Endometrial microvascular endothelial cells (primary cell): Measurements from ENCODE around the gene DYNLL1. TPM values are rescaled to one million over a fixed set of nuclear protein-coding genes. Genes with fewer than 3 reads are reported as not detected.
"Not testable (repeated sequence)": the region's sequence is repeated elsewhere in the genome, so short reads cannot be mapped to it uniquely, and the experiment has no call there.

ENCODE experiments used
- in situ Hi-C: cut with HindIII; loops from 2 replicates; pipeline ENCODE4 v1.10.0; 2017; ENCODE audit warnings: low sequenced_read_pairs, low pct_unique_long_range_greater_than_20kb; ENCODE audit errors: inconsistent ontology term
- total RNA-seq: library from RNA; depleted of rRNA; stranded (reverse); fragments of >200 nt; gene quantifications from one replicate; pipeline ENCODE4 v1.2.3, GENCODE V29; 2015; ENCODE audit errors: inconsistent ontology term

DYNLL1 gene
- total RNA-seq, 1 donor from 2014 or later: 504 TPM

DNA sequence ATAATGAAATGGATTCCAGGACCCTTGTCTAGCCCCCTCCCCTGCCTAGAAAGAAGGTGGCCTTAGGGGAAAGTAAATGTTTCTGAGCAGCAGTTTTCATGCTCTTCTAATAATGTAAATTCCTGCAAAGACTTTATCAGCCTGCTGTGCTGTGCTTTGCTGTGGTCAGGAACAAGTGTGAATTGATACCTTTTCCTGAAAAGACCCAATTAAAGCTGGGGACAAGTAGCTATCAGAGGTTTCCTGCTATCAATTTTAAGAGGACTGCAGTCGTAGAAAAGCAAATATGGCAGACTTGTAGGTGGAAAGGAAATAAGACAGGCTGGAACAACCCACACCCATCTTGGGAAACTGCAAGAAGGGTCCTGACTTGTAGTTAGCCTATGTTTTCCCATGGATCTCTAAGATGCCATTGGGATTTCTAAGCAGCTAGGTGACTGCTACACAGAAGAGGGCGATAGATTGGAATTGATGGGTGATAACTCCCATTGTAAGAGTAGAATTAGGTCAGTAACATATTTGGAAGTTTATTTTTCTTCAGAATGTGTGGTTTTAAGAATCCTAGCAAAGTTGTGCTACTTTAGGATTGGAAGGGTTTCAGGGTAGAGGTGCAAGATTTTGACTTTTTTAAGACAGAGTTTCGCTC is 3.1 kb downstream of the DYNLL1 start:
- in situ Hi-C loops: no loop called here

DNA sequence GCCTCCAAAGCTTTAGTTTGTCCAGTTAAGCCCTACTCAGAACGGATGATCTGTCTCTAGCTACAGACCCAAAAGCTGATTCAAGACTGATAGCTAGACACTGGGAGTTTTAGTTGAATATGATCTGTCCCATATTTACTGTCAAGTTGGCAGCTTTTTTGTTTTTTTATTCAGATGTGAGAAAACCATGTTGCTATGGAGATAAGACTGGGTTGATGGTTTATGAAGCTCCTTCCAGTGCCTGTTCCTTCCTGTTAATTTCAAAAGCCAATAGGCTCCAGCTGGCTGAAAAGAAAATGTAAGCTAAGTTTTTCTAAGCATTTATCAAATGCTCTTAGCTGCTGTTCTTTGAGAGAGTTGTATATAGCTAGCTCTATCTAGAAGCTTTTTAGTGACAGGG is 4.7 kb downstream of the DYNLL1 start:
- in situ Hi-C loops: no loop called here

DNA sequence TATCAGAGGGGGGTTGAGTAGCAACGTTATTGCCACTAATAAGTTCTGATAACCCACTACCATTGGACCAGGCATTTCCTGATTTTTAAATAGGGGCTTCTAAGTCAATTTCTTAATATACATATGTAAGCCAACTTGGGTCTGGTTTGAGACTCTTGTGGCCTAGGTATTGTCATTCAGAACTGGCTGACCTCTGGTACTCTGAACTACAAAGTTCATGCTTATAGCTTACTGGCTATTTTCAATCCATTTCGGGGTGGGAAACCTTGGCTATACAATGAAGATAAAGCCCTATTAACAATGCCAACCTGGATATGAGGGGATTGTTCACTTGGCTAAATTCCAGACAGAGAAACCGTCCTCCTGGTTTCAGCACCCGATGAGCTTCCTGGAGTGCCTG is 8.7 kb downstream of the DYNLL1 start:
- in situ Hi-C loops: no loop called here

DNA sequence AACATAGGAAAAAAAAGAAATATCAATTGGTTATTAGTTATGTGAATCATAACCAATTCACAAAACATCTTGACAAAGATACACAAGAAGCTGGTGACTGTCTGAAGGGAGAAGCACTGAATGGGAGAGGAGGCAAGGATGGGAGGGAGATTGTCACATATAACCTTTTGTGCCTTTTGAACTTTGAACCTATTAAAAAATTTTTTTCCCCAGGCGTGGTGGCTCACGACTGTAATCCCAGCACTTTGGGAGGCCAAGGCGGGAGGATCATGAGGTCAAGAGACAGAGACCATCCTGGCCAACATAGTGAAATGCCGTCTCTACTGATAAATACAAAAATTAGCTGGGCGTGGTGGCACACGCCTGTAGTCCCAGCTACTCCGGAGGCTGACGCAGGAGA is 12.6 kb downstream of the DYNLL1 start:
- in situ Hi-C loops: no loop called here

DNA sequence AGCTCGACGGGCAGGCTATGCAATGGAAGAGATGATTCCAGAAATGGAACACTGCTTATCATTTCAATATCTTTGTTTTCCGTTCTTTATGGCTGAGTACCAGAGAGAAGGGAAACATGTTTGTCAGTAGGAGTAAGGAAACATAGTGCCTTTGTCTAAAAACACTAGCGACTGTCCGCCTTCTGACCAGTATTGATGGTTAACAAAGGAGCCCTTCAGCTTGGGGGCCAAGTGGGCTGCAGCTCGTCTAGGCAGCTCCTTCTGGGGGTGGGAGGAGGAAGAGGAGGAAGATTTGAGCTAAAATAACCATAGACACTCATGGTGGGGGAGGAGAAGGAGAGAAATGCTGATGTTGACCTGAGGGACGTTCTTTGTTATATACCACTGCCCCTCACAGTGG is 18.1 kb downstream of the DYNLL1 start:
- in situ Hi-C loops: no loop called here

DNA sequence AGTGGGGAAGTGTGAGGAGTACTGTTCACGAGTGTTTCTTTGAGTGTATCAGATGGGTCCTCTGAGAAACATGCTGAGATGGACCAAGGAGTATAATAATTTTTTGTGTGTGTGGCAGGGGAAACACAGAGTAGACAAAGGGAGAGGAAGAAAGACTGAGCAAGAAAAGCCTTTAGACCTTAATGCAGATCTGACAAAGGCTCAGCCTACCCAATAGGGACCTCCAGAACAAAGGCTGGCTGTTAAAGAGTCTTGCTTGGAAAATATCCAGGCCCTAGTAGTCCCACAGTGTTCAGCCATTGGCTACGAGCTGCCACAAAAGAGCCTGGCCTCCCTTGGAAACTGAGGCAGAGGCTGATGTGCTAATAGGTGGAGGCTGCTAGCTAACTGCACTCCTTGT is 19.6 kb downstream of the DYNLL1 start:
- in situ Hi-C loops: no loop called here

DNA sequence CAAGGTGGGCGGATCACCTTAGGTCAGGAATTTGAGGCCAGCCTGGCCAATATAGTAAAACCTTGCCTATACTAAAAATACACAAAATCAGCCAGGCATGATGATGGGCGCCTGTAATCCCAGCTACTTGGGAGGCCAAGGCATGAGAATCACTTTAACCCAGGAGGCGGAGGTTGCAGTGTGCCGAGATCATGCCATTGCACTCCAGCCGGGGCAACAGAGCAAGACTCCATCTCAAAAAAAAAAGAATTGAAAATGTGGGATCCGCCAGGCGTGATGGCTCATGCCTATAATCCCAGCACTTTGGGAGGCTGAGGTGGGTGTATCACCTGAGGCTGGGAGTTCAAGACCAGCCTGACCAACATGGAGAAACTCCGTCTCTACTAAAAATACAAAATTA is 23.4 kb downstream of the DYNLL1 start:
- in situ Hi-C loops: not testable (repeated sequence)

DNA sequence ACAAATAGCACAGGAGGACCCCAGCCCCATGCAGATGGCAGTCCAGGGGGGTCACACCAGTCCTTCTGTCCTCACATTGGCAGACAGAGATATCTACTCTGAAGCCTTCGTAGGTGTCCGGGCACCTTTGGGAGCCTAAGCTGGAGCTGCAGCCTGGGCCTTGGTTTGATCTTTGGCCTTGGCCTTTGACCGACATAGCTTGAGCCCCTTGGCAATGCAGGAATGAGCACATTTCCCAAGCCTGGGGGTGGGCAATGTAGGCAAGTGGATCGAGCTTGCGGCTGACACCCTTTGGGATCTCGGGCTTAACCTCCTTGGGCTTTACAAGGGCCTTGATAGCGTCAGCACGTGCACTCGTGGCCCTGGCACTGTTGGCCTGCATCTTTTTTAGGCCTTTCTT is 26.7 kb downstream of the DYNLL1 start:
- in situ Hi-C loops: no loop called here

DNA sequence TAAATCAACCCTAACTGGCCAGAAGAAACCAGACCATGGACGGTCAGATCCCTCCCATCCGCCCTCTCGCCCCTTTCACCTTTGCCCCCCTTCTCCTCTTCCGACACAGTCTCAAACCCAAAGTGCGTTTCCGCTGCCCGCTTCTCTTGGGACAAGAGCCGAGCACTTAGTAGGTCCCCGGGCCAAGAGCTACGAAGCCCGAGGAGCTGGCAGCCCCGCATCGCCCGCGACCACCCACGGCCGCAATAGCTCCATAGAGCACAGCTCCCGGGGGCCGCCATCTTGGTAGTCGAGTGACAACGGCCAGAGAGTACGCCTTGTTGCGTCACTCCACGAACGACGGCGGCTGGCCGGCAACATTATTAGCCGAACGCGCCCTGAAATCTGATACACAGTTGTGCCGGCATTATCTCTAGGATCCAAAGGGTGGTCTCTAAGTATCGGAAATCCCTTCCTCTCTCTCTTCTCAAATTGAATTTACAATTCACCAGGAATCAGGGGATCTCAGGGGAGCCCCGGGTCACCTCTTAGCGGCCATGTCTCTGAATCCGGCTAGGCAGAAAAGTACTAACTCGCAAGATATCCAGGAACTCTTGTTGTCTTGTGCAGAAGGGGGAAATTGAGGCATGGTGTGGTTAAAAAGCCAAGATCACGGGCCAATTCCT is 33.1 kb downstream of the DYNLL1 start, which contains the start of gene COQ5:
Gene COQ5 (minus strand): TSS at position 298 of the 665 bp plus-strand sequence. CDS start 17 bp downstream, at position 281.
- in situ Hi-C loops: no loop called here

DNA sequence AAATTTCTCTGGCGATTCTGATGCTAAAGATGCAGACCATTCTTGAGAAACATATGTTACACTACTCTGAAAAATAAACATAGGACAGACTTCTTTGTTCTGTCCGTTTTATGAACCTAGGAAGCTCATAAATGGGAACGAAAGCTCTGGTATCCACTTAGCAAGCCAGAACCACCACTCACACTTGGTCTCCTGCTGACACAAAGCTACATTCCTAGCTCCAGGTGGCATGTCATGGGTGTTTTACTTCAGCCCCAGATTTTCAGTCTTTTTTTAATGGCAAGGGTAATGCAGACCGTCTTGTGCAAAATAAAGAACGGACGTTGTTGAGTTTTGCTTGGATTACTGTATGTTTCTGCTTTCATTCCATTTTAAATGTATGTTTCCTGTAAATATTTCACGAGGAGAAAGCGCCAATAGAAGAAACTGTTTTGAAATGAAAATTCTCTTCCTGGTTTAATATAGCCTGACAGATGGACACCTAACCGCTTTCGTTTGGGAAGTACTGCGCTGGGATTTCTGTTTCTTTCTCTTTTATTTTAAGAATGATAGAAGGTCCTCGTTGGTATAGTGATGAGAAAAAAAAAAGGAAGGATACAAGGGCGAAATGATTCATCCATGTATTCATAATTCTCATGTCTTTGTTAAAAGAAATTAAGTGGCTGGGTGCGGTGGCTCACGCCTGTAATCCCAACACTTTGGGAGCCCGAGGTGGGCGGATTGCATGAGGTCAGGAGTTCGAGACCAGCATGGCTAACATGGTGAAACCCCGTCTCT is 33.9 kb downstream of the DYNLL1 start:
- in situ Hi-C loops: no loop called here

DNA sequence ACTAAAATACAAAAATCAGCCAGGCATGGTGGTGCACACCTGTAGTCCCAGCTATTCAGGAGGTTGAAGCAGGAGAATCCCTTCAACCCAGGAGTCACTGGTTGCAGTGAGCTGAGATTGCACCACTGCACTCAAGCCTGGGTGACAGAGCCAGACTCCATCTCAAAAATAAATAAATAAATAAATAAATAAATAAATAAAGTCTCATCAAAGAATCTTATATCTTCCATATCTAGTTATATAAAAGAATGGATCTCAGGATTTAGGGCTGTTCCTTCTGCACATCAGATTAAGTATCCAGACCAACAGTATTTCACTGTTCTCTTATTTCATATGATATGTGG is 34.5 kb downstream of the DYNLL1 start:
- in situ Hi-C loops: not testable (repeated sequence)

DNA sequence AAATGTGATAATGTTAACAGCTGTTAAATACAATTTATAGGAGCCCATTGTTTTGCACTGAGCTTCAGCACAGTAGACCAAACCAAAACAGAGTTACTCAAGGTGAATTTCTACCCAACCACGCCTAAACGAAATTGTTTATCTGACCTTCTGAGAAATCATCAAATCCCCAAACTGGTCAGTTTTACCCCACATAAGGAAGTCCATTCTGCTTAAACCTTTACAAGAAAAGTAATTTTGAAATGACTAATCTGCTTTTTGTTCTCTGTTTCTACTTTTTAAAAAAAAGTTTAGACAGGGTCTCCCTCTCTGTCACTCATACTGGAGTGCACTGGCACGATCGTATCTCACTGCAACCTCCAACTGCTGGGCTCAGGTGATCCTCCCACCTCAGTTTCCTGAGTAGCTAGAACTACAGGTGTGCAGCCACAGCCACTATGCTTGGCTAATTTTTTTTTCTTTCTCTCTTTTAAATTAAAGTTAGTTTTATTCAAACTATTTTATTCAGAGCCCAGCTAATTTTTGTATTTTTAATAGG is 36.9 kb downstream of the DYNLL1 start:
- in situ Hi-C loops: no loop called here

DNA sequence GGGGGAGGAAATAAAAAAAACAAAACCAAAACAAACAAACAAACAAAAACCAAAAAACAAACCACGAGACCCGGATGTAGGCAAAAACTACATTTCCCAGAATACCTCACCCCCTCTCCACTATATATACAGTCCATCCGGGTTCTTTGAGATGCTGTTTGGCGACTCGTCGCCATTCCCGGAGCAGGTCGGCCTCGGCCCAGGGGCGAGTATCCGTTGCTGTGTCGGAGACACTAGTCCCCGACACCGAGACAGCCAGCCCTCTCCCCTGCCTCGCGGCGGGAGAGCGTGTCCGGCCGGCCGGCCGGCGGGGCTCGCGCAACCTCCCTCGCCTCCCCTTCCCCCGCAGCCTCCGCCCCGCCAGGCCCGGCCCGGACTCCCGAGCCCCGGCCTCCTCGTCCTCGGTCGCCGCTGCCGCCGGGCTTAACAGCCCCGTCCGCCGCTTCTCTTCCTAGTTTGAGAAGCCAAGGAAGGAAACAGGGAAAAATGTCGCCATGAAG is 38.3 kb downstream of the DYNLL1 start, which contains the start of gene RNF10:
Gene RNF10 (plus strand): TSS at position 154 of the 500 bp plus-strand sequence. CDS start 456 bp downstream, outside the sequence.
- in situ Hi-C loops: no loop called here

DNA sequence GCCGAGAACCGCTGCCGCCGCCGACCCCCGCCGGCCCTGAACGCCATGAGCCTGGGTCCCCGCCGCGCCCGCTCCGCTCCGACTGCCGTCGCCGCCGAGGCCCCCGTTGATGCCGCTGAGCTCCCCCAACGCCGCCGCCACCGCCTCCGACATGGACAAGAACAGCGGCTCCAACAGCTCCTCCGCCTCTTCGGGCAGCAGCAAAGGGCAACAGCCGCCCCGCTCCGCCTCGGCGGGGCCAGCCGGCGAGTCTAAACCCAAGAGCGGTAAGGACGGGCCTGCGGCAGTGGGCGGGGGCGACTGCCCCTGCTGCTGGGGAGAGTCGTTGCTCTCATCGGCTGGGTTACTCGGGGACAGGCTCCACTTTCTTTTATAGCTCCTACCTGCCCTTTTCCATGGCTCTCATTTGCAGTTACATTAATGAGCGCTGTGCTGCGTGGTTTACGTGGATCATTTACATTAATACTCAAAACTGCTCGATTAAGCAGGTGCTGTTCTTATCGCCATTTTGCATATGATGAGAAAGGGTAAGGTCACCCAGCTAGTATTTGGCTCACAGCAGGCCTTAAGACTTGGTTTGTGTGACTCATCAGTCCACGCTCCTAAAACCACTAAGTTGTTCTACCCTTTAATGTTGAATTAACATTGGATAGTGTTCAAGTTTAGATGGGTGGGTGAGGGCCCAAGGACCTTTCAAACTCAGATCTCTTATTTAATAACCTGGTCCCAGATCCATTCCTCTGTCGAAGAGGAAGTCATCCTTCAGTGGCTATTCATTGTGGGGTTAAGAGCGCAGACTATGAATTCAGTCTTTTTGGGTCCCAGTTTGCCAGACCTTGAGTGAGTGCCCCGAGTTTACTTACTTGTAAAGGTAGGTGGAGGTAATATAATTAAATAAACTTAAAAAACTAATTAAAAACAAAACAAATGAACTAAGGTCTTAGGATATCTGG is 39.1 kb downstream of the DYNLL1 start:
- in situ Hi-C loops: no loop called here

DNA sequence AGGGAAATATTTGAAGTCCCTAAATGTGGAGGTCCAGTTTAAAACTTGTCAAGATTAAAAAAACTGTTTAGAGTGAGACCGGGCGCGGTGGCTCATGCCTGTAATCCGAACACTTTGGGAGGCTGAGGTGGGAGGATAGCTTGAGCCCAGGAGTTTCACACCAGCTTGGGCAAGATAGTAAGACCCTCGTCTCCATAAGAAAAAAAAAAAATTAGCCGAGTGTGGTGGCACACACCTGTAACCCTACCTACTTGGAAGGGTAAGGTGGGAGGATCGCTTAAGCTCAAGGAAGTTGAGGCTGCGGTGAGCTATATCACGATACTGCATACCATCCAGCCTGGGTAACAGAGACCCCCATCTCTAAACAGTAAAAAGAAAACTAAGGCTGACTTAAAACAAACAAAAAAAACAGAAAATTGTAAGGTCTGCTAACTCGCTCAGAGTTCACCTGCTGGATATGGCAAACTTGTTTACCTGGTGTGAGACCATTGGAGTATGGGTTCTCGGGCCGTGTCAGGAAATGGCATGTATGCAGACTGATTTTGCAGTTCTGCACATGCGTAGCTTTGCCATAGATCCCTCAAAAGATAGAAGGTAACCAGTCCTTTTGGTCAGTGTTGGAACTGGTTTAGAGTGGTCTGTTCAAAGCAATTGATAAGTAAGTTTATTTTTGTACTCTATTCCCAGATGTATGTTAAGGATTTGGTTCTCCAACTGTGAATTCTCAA is 40.3 kb downstream of the DYNLL1 start:
- in situ Hi-C loops: no loop called here

DNA sequence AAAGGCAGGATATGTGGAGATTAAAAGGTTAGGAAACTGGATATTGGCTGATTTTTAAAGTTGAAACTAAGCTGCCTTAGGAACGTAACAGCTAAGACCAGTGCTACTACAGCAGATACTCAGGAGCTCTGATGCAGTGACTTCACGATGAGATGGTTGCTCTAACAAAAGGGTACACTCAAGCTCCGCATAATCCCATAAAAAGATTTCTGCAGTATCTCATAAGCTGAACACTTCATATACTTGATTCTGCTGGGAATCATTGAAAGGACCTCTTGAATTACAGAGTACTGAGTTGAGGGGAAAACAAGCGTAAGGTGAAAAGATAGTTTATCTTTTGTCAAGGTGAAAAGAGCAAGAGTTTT is 41.9 kb downstream of the DYNLL1 start:
- in situ Hi-C loops: no loop called here

DNA sequence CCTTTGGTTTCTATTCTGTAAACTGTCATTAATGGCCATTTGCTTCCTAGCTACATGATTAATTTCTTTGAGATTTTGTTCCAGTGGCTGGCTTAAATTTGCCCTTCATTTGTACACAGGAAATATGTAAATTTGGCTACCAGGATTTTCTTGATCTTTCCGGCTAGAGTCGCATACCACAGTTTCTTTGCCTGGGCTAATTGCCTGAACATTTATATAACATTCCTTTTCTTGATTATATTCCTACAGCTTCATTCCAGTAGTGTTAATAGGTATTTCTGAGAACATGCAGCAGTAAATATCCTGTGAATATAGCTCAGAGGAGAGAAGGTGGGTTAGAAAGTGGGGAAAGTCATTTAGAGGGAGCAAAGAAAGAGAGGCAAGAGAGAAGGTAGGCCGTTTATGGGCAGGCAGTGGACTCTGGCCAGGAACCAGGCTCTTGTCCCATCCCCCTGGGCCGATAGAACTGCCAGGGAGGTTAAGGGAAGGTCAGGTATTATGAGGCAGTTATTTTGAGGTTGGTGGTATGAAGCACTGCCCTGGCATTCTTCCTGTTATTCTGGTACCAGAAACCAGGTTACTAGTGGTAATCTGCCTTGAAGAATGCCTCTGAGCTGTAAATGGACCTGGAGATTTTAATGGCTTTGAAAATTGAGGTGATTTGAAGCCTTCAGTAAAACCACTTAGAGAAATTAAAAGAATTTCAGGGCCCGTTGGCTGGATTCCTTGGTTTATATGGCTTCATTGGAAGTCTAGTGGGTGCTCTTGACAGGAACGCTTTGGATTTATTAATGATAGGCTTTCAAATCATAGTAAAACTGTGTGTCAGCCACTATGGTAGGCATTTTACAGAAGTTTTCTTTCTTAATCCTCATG is 42.6 kb downstream of the DYNLL1 start:
- in situ Hi-C loops: no loop called here
